Bronchial epithelial cell (primary cell): ENCODE results near the gene PLPP3. TPM values are rescaled to one million over a fixed set of nuclear protein-coding genes. Genes with fewer than 3 reads are reported as not detected.

Experiments used
- DNase-seq: peaks from one replicate; pipeline ENCODE4 v3.0.0-alpha.2; 2010; ENCODE audit warnings: low read depth
- FAIRE-seq: peaks from 2 replicates; lab custom pipeline; 2011; peaks lifted over from hg19 to GRCh38; lab: Jason Lieb, UNC
- H3K27me3 ChIP-seq: 2 replicates; pipeline ENCODE4 v1.5.1; 2011; ENCODE audit warnings: low read length; ENCODE audit not compliant: control insufficient read depth, insufficient read depth
- H3K36me3 ChIP-seq: 2 replicates; pipeline ENCODE4 v1.5.1; 2011; ENCODE audit warnings: low read length; ENCODE audit not compliant: control insufficient read depth, insufficient read depth
- H3K4me3 ChIP-seq: 2 replicates; pipeline ENCODE4 v1.5.1; 2011; ENCODE audit warnings: mild to moderate bottlenecking, low read depth, low read length, control low read depth
- CTCF ChIP-seq: IDR thresholded peaks from 2 replicates; pipeline ENCODE4 v1.5.1; 2011; ENCODE audit warnings: mild to moderate bottlenecking, moderate library complexity, low read length, control low read depth, inconsistent platforms; ENCODE audit not compliant: insufficient read depth, severe bottlenecking
- total RNA-seq: library from RNA; depleted of rRNA; stranded (reverse); fragments of >200 nt; gene quantifications from 2 replicates; pipeline ENCODE4 v1.2.1, GENCODE V29; 2014

The PLPP3 gene
- total RNA-seq, 1 donor from 2014 or later: 3.4 TPM

- no peak overlapping the region for H3K4me3 ChIP-seq
- DNase-seq (peak; percentile 77), FAIRE-seq (peak; percentile 64)
- peaks cover 1% of the 10 kb centered on the region for H3K36me3 ChIP-seq
- no peaks in the 10 kb centered on the region for H3K27me3 ChIP-seq
- TF ChIP-seq CTCF: no peak
Observed at GRCh38 chr1:56526571-56527174, 52.7 kb downstream of the PLPP3 start.

GRCh38 chr1:56525489-56526041, 53.8 kb downstream of the PLPP3 start:
- no peak for TF ChIP-seq CTCF
- Histone ChIP-seq H3K36me3 (peaks cover 1% of the 10 kb centered on the region), H3K4me3 (no peak overlapping the region), H3K27me3 (no peaks in the 10 kb centered on the region)
- DNase-seq: peak; percentile 22
- peak; percentile 40 for FAIRE-seq

- no peaks in the 10 kb centered on the region for H3K27me3 ChIP-seq
- no peak overlapping the region for H3K4me3 ChIP-seq
- TF ChIP-seq CTCF: no peak
- DNase-seq: no peak
- H3K36me3 ChIP-seq: peaks cover 1% of the 10 kb centered on the region
- FAIRE-seq: no peak
Observed at GRCh38 chr1:56524263-56524662, 55.1 kb downstream of the PLPP3 start.

- no peak for TF ChIP-seq CTCF
- Histone ChIP-seq H3K36me3 (peaks cover 1% of the 10 kb centered on the region), H3K4me3 (no peak overlapping the region), H3K27me3 (no peaks in the 10 kb centered on the region)
- FAIRE-seq (no peak), DNase-seq (no peak)
Observed at GRCh38 chr1:56522680-56523079, 56.7 kb downstream of the PLPP3 start.

GRCh38 chr1:56520016-56520601, 59.3 kb downstream of the PLPP3 start:
- DNase-seq (peak; percentile 30), FAIRE-seq (peak; percentile 68)
- Histone ChIP-seq H3K4me3 (no peak overlapping the region), H3K27me3 (no peaks in the 10 kb centered on the region), H3K36me3 (peaks cover 1% of the 10 kb centered on the region)
- no peak for TF ChIP-seq CTCF
